Thyroid gland (tissue), 4 donors: ENCODE measurements around the gene REPIN1.

Source experiments
- POLR2A ChIP-seq, 2 donors: fragments of 450-650 bp; IDR thresholded peaks; one replicate each; pipeline ENCODE4 v1.6.1; 2017; ENCODE audit warnings: antibody characterized with exemption in 2 of 2, mild to moderate bottlenecking in 2 of 2, moderate library complexity in 1 of 2
- TF ChIP-seq, protein P1 (sequence below), 6 experiments: fragments of 200-600 bp in 3 of 6; fragments of 450-650 bp in 3 of 6; sonication (generic) in 3 of 6; IDR thresholded peaks; one replicate each; pipeline ENCODE4 v1.5.1; 2016 to 2019; ENCODE audit warnings: antibody characterized with exemption in 6 of 6, mild to moderate bottlenecking in 2 of 6, inconsistent platforms in 1 of 6, moderate library complexity in 1 of 6

DNA sequence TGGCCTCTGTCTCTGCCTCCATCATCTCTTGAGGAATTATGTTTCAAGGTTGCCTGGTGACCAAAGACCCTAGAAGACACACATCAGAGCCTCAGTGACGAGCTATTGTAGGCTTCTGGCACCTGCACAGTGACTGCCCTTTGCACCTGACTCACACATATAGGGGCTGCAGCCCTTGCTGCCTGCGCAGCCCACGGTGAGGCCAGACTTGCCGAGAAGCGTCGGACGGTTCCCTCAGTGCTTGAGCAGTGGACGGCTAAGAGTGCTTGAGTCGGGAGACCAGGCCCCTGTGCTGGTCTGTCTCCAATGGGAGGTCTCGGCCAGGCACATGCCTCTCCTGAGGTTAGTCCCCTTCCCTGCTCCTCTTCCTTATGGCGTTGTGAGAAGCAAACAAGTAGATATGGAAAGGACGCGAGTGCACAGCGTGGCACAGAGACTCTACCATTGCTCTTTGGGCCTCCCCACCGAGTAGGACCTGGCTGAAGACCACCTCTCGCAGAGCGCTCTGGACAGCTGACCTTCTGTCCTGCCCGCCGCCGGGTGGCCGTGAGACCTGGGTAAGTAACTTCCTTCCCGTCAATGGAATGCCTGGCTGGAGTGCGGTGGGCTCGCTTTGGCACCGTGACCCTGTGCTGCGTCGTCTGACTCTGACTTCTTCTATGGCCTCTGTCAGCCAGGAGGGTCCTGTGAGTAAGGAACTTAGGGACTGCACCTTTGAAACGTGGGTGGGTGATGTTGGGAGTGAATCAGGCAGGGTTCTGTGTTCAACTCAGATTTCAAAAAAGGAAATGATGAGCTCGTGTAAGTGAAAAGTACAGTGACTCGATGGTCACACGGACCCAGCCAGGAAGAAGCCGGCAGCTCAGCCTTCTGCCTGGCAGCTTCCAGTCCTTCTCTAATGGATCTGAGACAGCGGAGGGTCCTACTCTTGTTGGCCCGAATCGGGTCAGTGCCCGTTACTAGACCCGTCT, 44.2 kb downstream of the REPIN1 start:
- TF ChIP-seq, protein P1, sequence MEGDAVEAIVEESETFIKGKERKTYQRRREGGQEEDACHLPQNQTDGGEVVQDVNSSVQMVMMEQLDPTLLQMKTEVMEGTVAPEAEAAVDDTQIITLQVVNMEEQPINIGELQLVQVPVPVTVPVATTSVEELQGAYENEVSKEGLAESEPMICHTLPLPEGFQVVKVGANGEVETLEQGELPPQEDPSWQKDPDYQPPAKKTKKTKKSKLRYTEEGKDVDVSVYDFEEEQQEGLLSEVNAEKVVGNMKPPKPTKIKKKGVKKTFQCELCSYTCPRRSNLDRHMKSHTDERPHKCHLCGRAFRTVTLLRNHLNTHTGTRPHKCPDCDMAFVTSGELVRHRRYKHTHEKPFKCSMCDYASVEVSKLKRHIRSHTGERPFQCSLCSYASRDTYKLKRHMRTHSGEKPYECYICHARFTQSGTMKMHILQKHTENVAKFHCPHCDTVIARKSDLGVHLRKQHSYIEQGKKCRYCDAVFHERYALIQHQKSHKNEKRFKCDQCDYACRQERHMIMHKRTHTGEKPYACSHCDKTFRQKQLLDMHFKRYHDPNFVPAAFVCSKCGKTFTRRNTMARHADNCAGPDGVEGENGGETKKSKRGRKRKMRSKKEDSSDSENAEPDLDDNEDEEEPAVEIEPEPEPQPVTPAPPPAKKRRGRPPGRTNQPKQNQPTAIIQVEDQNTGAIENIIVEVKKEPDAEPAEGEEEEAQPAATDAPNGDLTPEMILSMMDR (IDR thresholded peaks at IDR 0.05) = no peak
- no peak for TF ChIP-seq POLR2A (IDR thresholded peaks at IDR 0.05)
